ENCODE measurements around the gene GSN. TPM values are rescaled to one million over a fixed set of nuclear protein-coding genes. Genes with fewer than 3 reads are reported as not detected.

GSN gene
- total and polyA plus RNA-seq, 2 of the 8 experiments (the other 6 are each of a cell fraction or from before 2014, with no cell fraction given) = 52.3 to 94.5 TPM

- POLR2A ChIA-PET (ENCODE audit: partially characterized antibody) = no interaction called here
- no peak overlapping the region for H3K27ac ChIP-seq (ENCODE audit: low read depth, low read length)
- peaks cover 6 to 7% of the 10 kb centered on the region in 2 experiments for H4K20me1 ChIP-seq (replicated peaks in 1 of 2; ENCODE audit: control insufficient read depth in 1 of 2, insufficient read depth in 2 of 2, low read length in 2 of 2)
Measured at GRCh38 chr9:121294866-121295661, 27.1 kb downstream of the GSN start.

More at GRCh38 chr9:121294866-121295661, 27.1 kb downstream of the GSN start:
- Histone ChIP-seq H3K79me1 (ENCODE audit: low read depth, low read length) (no peaks in the 10 kb centered on the region), H3K23me2 (ENCODE audit: low read depth, low read length) (peaks cover 9% of the 10 kb centered on the region; the same call in 1 of the 2 replicates), H2AFZ (ENCODE audit: low read length) (no peak overlapping the region), H3K23ac (ENCODE audit: insufficient read length) (no peak overlapping the region), H3K36me3 (ENCODE audit: control insufficient read depth in 2 of 4, insufficient read depth in 4 of 4, low read length in 3 of 4) (no peaks in the 10 kb centered on the region), H3K9me3 (ENCODE audit: insufficient read depth in 2 of 2, low read depth in 1 of 2, low read length in 1 of 2) (no peaks in the 10 kb centered on the region), H2AK5ac (ENCODE audit: low read depth, low read length) (no peak overlapping the region), H3K18ac (ENCODE audit: extremely low read depth, low read length) (no peak overlapping the region), H3K56ac (replicated peaks; ENCODE audit: insufficient read length, low read depth, low read length) (no peak overlapping the region), H3K79me2 (ENCODE audit: control insufficient read depth in 1 of 2, insufficient read depth in 2 of 2, low read length in 2 of 2) (no peaks in the 10 kb centered on the region), H4K91ac (replicated peaks; ENCODE audit: insufficient read length, low read length) (no peak overlapping the region), H2BK5ac (ENCODE audit: low read depth, low read length) (no peak overlapping the region), H3K9ac (replicated peaks in 1 of 4; ENCODE audit: extremely low read depth in 1 of 4, low read depth in 3 of 4, low read length in 3 of 4) (no peak overlapping the region), H4K5ac (ENCODE audit: insufficient read length, low read depth, low read length) (no peak overlapping the region), H2BK120ac (replicated peaks; ENCODE audit: low read depth, low read length) (no peak overlapping the region), H3K27me3 (replicated peaks in 1 of 4; ENCODE audit: control insufficient read depth in 3 of 4, extremely low read depth in 1 of 4, insufficient read depth in 3 of 4, low read length in 3 of 4) (peaks cover 0 to 4% (median 3%) of the 10 kb centered on the region in 4 experiments; a peak in 5 of 7 replicates), H4K8ac (ENCODE audit: extremely low read depth, insufficient read depth, low read length) (no peak overlapping the region), H3K4me2 (ENCODE audit: insufficient read depth in 1 of 2, low read depth in 2 of 2, low read length in 2 of 2) (no peak overlapping the region), H3K14ac (ENCODE audit: insufficient read length) (no peak overlapping the region), H3K4me3 (ENCODE audit: extremely low read depth in 1 of 4, insufficient read depth in 2 of 4, low read depth in 3 of 4, low read length in 4 of 4) (no peak overlapping the region), H3K4me1 (replicated peaks in 1 of 4; ENCODE audit: control insufficient read depth in 3 of 4, insufficient read depth in 4 of 4, low read length in 3 of 4) (peaks cover 4 to 18% (median 13%) of the 10 kb centered on the region in 4 experiments), H2BK12ac (ENCODE audit: low read depth, low read length) (no peak overlapping the region), H3K4ac (replicated peaks; ENCODE audit: insufficient read length, low read depth, low read length) (no peak overlapping the region), H2BK15ac (ENCODE audit: low read length) (no peak overlapping the region), H2BK20ac (ENCODE audit: low read length) (no peak overlapping the region)
- TF ChIP-seq CBX5 (IDR thresholded peaks at IDR 0.05; ENCODE audit: low read depth, low read length) = no peak
- FAIRE-seq (no peak), DNase-seq (ENCODE audit: low read depth in 1 of 2, low spot score in 2 of 2) (no peak)
- WGBS, 2 experiments (ENCODE audit: extremely low coverage in 1 of 2, insufficient coverage in 1 of 2, insufficient read length in 1 of 2, insufficient replicate concordance in 2 of 2, low coverage in 1 of 2, low lambda C conversion rate in 2 of 2, missing lambda C conversion rate in 1 of 2) = 92% methylated on average over 12 of the region's 13 CpGs; no CpG with 5 or more reads in 1 of the 2 experiments
- CTCF ChIA-PET (ENCODE audit: partially characterized antibody) = interaction anchor here (1.3 to 3.2 kb wide), 6 partner anchors 15 to 61 kb away, joined by 3 to 15 read pairs (median 4); partner anchors contain the start of gene GSN

Data from H1 (cell line).